Gastroesophageal sphincter (tissue), 3 donors: ENCODE measurements around the gene METTL2A.
"Not testable (repeated sequence)": the region's sequence is repeated elsewhere in the genome, so short reads cannot be mapped to it uniquely, and the experiment has no call there.

ENCODE experiments used
- CTCF ChIP-seq, 4 experiments: fragments of 200-600 bp in 2 of 4; fragments of 450-650 bp in 2 of 4; sonication (generic) in 1 of 4; IDR thresholded peaks; one replicate each; pipeline ENCODE4 v1.5.1; 2017 to 2019; ENCODE audit warnings: antibody characterized with exemption in 4 of 4, mild to moderate bottlenecking in 2 of 4, moderate library complexity in 2 of 4
- POLR2AphosphoS5 ChIP-seq: sonication (generic); formaldehyde crosslinking; IDR thresholded peaks from one replicate; pipeline ENCODE4 v1.6.1; 2017; ENCODE audit warnings: antibody characterized with exemption

DNA sequence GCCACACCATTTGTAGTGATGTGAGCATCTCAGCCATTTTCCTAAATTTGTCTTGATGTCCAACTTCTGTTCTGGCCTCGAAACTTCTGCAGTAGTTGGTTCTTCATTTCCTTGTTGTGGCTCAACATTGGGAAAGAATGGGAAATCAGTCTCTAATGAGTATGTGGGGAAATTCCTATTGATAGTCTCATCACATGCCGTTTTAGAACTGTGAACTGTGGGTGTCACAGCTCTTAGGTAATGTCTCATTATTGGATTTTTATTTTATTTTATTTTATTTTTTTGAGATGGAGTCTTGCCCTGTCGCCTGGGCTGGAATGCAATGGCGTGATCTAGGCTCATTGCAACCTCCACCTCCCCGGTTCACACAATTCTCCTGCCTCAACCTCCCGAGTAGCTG lies 17.5 kb downstream of the METTL2A start:
- not testable (repeated sequence) for TF ChIP-seq CTCF (IDR thresholded peaks at IDR 0.05); POLR2AphosphoS5
